ENCODE measurements around the gene SYNE1. TPM values are rescaled to one million over a fixed set of nuclear protein-coding genes. Genes with fewer than 3 reads are reported as not detected.

Gene SYNE1
- total and polyA plus RNA-seq, 2 experiments from 2014 or later: 17.6 to 59.9 TPM

GRCh38 chr6:152086223-152086873, 550.8 kb downstream of the SYNE1 start:
- Histone ChIP-seq H3K4me2 (no peak overlapping the region), H3K4me3 (no peak overlapping the region), H3K4me1 (ENCODE audit: insufficient read depth) (no peaks in the 10 kb centered on the region), H3K79me2 (no peaks in the 10 kb centered on the region), H3K27ac (no peak overlapping the region), H3K27me3 (no peaks in the 10 kb centered on the region), H3K9me3 (ENCODE audit: low read depth) (no peaks in the 10 kb centered on the region), H2AFZ (no peak overlapping the region), H4K20me1 (ENCODE audit: insufficient read depth, poor library complexity, severe bottlenecking) (no peaks in the 10 kb centered on the region), H3K36me3 (replicated peaks; ENCODE audit: insufficient read depth, low read depth) (no peaks in the 10 kb centered on the region), H3K9me2 (replicated peaks; ENCODE audit: insufficient read depth) (no peaks in the 10 kb centered on the region)
- no peak for DNase-seq (ENCODE audit: low spot score)
- 86% methylated on average over 3 of the region's 3 CpGs for WGBS (ENCODE audit: low lambda C conversion rate, missing lambda C conversion rate)
- no peak for TF ChIP-seq EZH2 (IDR thresholded peaks at IDR 0.05; ENCODE audit: borderline replicate concordance)
- TF ChIP-seq CTCF (IDR thresholded peaks at IDR 0.05; ENCODE audit: poor library complexity): no peak
- TF ChIP-seq EZH2phosphoT487 (IDR thresholded peaks at IDR 0.05; ENCODE audit: low read depth, severe bottlenecking, unreplicated experiment): no peak

- Histone ChIP-seq H3K36me3 (replicated peaks; ENCODE audit: insufficient read depth, low read depth) (no peaks in the 10 kb centered on the region), H3K4me3 (no peak overlapping the region), H3K9me3 (ENCODE audit: low read depth) (no peaks in the 10 kb centered on the region), H3K27ac (no peak overlapping the region), H3K4me1 (ENCODE audit: insufficient read depth) (no peaks in the 10 kb centered on the region), H3K4me2 (no peak overlapping the region), H3K9me2 (replicated peaks; ENCODE audit: insufficient read depth) (no peaks in the 10 kb centered on the region), H3K27me3 (no peaks in the 10 kb centered on the region), H2AFZ (no peak overlapping the region), H4K20me1 (ENCODE audit: insufficient read depth, poor library complexity, severe bottlenecking) (no peaks in the 10 kb centered on the region), H3K79me2 (no peaks in the 10 kb centered on the region)
- 73% methylated on average over 4 of the region's 4 CpGs for WGBS (ENCODE audit: low lambda C conversion rate, missing lambda C conversion rate)
- no peak for DNase-seq (ENCODE audit: low spot score)
- TF ChIP-seq CTCF (IDR thresholded peaks at IDR 0.05; ENCODE audit: poor library complexity) (no peak), EZH2phosphoT487 (IDR thresholded peaks at IDR 0.05; ENCODE audit: low read depth, severe bottlenecking, unreplicated experiment) (no peak), EZH2 (IDR thresholded peaks at IDR 0.05; ENCODE audit: borderline replicate concordance) (no peak)
These were observed 551.7 kb downstream of the SYNE1 start for GRCh38 chr6:152085451-152085921.

GRCh38 chr6:152078804-152079203, 558.4 kb downstream of the SYNE1 start:
- H3K4me1 ChIP-seq (ENCODE audit: insufficient read depth): no peaks in the 10 kb centered on the region
- no peak overlapping the region for H3K4me2 ChIP-seq
- DNase-seq (ENCODE audit: low spot score): no peak
- no peaks in the 10 kb centered on the region for H3K27me3 ChIP-seq
- H4K20me1 ChIP-seq (ENCODE audit: insufficient read depth, poor library complexity, severe bottlenecking): no peaks in the 10 kb centered on the region
- H3K9me3 ChIP-seq (ENCODE audit: low read depth): no peaks in the 10 kb centered on the region
- H3K79me2 ChIP-seq: no peaks in the 10 kb centered on the region
- no peaks in the 10 kb centered on the region for H3K36me3 ChIP-seq (replicated peaks; ENCODE audit: insufficient read depth, low read depth)
- WGBS (ENCODE audit: low lambda C conversion rate, missing lambda C conversion rate): 62% methylated on average over 7 of the region's 7 CpGs
- no peak overlapping the region for H2AFZ ChIP-seq
- TF ChIP-seq CTCF (IDR thresholded peaks at IDR 0.05; ENCODE audit: poor library complexity): no peak
- no peak for TF ChIP-seq EZH2phosphoT487 (IDR thresholded peaks at IDR 0.05; ENCODE audit: low read depth, severe bottlenecking, unreplicated experiment)
- no peak for TF ChIP-seq EZH2 (IDR thresholded peaks at IDR 0.05; ENCODE audit: borderline replicate concordance)
- H3K27ac ChIP-seq: no peak overlapping the region
- no peak overlapping the region for H3K4me3 ChIP-seq
- no peaks in the 10 kb centered on the region for H3K9me2 ChIP-seq (replicated peaks; ENCODE audit: insufficient read depth)
